Kidney epithelial cell (primary cell): ENCODE measurements around the gene FCSK. TPM values are rescaled to one million over a fixed set of nuclear protein-coding genes. Genes with fewer than 3 reads are reported as not detected.

Experiments
- DNase-seq: peaks from one replicate; pipeline ENCODE4 v3.0.0-alpha.2; 2010; ENCODE audit warnings: low read depth
- H3K27me3 ChIP-seq: 2 replicates; pipeline ENCODE4 v1.6.0; 2011; ENCODE audit warnings: low read length; ENCODE audit not compliant: control insufficient read depth, insufficient read depth
- H3K36me3 ChIP-seq: 2 replicates; pipeline ENCODE4 v1.5.1; 2011; ENCODE audit warnings: low read length; ENCODE audit not compliant: control insufficient read depth, insufficient read depth
- H3K4me3 ChIP-seq: 2 replicates; pipeline ENCODE4 v1.5.1; 2011; ENCODE audit warnings: low read depth, mild to moderate bottlenecking, control low read depth, low read length
- total RNA-seq: library from RNA; depleted of rRNA; stranded (reverse); fragments of >200 nt; gene quantifications from 2 replicates; pipeline ENCODE4 v1.2.3, GENCODE V29; 2015
- TF ChIP-seq, protein P1 (sequence below): IDR thresholded peaks from 2 replicates; pipeline ENCODE4 v1.5.1; 2011; ENCODE audit warnings: mild to moderate bottlenecking, moderate library complexity, low read length, control low read depth, inconsistent platforms; ENCODE audit not compliant: insufficient read depth, poor library complexity, severe bottlenecking

FCSK gene
- total RNA-seq, 1 donor from 2014 or later: 19.9 TPM

GRCh38 chr16:70496513-70496912 is 42.1 kb downstream of the FCSK start:
- TF ChIP-seq, protein P1, sequence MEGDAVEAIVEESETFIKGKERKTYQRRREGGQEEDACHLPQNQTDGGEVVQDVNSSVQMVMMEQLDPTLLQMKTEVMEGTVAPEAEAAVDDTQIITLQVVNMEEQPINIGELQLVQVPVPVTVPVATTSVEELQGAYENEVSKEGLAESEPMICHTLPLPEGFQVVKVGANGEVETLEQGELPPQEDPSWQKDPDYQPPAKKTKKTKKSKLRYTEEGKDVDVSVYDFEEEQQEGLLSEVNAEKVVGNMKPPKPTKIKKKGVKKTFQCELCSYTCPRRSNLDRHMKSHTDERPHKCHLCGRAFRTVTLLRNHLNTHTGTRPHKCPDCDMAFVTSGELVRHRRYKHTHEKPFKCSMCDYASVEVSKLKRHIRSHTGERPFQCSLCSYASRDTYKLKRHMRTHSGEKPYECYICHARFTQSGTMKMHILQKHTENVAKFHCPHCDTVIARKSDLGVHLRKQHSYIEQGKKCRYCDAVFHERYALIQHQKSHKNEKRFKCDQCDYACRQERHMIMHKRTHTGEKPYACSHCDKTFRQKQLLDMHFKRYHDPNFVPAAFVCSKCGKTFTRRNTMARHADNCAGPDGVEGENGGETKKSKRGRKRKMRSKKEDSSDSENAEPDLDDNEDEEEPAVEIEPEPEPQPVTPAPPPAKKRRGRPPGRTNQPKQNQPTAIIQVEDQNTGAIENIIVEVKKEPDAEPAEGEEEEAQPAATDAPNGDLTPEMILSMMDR: no peak
- no peak for DNase-seq
- Histone ChIP-seq H3K27me3 (no peaks in the 10 kb centered on the region), H3K4me3 (no peak overlapping the region), H3K36me3 (no peaks in the 10 kb centered on the region)

DNA sequence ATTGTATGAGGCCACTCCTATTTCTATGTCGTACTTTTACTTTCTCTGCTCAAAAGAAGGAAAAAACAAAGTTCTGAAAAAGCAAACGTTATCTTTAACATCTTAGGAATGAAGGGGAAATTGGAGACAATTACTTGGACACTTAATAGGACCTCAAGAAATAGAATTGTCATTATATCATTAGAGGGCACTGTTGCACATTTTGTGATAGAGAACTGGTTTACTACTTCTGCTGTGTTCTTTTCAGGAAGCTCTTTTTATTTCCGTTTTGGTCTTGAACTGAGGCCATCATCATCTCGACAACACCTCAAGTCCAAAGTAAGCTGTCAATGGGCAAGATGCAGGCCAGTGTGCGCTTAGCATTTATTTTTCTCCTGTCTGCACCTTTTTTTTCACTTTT is 54.4 kb downstream of the FCSK start:
- TF ChIP-seq, protein P1: no peak
- H3K36me3 ChIP-seq: peaks cover 3% of the 10 kb centered on the region
- H3K4me3 ChIP-seq: no peak overlapping the region
- no peaks in the 10 kb centered on the region for H3K27me3 ChIP-seq
- DNase-seq: no peak

DNA sequence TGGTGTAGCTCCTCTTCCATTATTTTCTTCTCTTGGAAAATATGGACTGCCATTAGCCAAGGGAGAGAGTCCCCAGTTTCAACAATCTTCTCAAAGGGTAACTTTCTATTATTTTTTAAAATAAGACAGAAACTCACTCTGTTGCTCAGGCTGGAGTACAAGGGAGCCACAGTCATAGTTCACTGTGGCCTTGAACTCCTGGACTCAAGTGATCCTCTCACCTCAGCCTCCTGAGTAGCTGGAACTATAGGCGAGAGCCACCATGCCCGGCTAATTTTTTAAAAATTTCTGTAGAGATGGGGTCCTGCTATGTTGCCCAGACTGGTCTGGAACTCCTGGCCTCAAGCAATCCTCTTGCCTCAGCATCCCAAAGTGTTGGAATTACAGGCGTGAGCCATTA is 55.8 kb downstream of the FCSK start:
- H3K27me3 ChIP-seq: no peaks in the 10 kb centered on the region
- DNase-seq: no peak
- H3K36me3 ChIP-seq: peaks cover 5% of the 10 kb centered on the region
- TF ChIP-seq, protein P1: no peak
- H3K4me3 ChIP-seq: no peak overlapping the region

GRCh38 chr16:70511833-70512232 is 57.4 kb downstream of the FCSK start:
- TF ChIP-seq, protein P1: no peak
- Histone ChIP-seq H3K4me3 (no peak overlapping the region), H3K27me3 (no peaks in the 10 kb centered on the region), H3K36me3 (peaks cover 5% of the 10 kb centered on the region)
- no peak for DNase-seq

DNA sequence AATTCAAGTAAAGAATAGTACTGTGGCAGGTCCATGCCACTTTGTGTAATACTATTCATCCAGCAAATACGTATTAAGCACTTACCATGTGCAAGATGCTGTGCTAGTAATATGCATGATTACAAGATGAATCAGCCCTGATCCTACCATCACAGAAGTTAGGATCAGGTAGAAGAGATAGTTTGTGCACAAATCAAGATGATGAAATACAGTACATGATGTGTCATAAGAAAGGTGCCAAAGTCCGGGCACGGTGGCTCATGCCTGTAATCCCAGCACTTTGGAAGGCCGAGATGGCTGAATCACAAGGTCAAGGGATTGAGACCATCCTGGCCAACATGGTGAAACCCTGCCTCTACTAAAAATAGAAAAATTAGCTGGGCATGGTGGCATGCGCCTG is 58.1 kb downstream of the FCSK start:
- no peak for DNase-seq
- TF ChIP-seq, protein P1: no peak
- Histone ChIP-seq H3K4me3 (no peak overlapping the region), H3K36me3 (peaks cover 5% of the 10 kb centered on the region), H3K27me3 (no peaks in the 10 kb centered on the region)

- no peak for DNase-seq
- no peak overlapping the region for H3K4me3 ChIP-seq
- no peaks in the 10 kb centered on the region for H3K36me3 ChIP-seq
- TF ChIP-seq, protein P1: no peak
- H3K27me3 ChIP-seq: no peaks in the 10 kb centered on the region
These were observed 66.4 kb downstream of the FCSK start for GRCh38 chr16:70520612-70521297.
